ENCODE results near the gene CD163L1. TPM values are rescaled to one million over a fixed set of nuclear protein-coding genes. Genes with fewer than 3 reads are reported as not detected.

Gene CD163L1
- total and polyA plus RNA-seq, 9 of the 15 experiments (the other 6 are each of a cell fraction or from before 2014, with no cell fraction given) = 0.54 to 9.2 (median 2.0) TPM

GRCh38 chr12:7485095-7485494 lies 41.1 kb upstream of the CD163L1 start:
- intact Hi-C loops (cut with micrococcal nuclease) = no loop called here
- no peak for FAIRE-seq

More at GRCh38 chr12:7485095-7485494, 41.1 kb upstream of the CD163L1 start:
- no peaks in the 10 kb centered on the region for H3K9me1 ChIP-seq (ENCODE audit: control insufficient read depth, insufficient read depth, low read length)
- DNase-seq (ENCODE audit: extremely low read depth in 1 of 4, low spot score in 3 of 4) (no peak), ATAC-seq (no peak)
- H3K27me3 ChIP-seq (ENCODE audit: control insufficient read depth in 2 of 2, insufficient read depth in 2 of 2, low read length in 2 of 2) = peaks cover 0 to 8% of the 10 kb centered on the region in 2 experiments; a peak in 2 of 5 replicates
- no peaks in the 10 kb centered on the region for H3K4me1 ChIP-seq (replicated peaks in 1 of 2; ENCODE audit: control insufficient read depth in 2 of 2, insufficient read depth in 2 of 2, low read length in 2 of 2)
- ChIA-PET CTCF (ENCODE audit: low intra/inter-chr PET ratio) (no interaction called here), POLR2A (no interaction called here)
- H3K9ac ChIP-seq (ENCODE audit: insufficient read depth in 1 of 2, low read depth in 2 of 2, low read length in 2 of 2) = no peak overlapping the region
- no peak overlapping the region for H3K27ac ChIP-seq (ENCODE audit: extremely low read depth, low read depth, low read length)
- H2AFZ ChIP-seq (ENCODE audit: low read depth, low read length) = no peak overlapping the region
- no peaks in the 10 kb centered on the region for H3K79me2 ChIP-seq (ENCODE audit: control insufficient read depth, insufficient read depth, low read length)
- in situ Hi-C loops (cut with MboI) = no loop called here
- no peak overlapping the region for H3K4me2 ChIP-seq (ENCODE audit: insufficient read depth, low read length)
- no peaks in the 10 kb centered on the region for H3K36me3 ChIP-seq (ENCODE audit: control insufficient read depth, insufficient read depth, low read length)
- WGBS (ENCODE audit: insufficient coverage, low coverage, missing lambda C conversion rate) = 0% methylated on average over 4 of the region's 4 CpGs
- no peak for TF ChIP-seq MTA3 (IDR thresholded peaks at IDR 0.05; ENCODE audit: borderline replicate concordance)
- no peak for TF ChIP-seq NFE2L1 (tag; IDR thresholded peaks at IDR 0.05; ENCODE audit: borderline replicate concordance, low read depth)
- no peak for TF ChIP-seq FOXP4 (CRISPR knock-in tag; IDR thresholded peaks at IDR 0.05; ENCODE audit: borderline replicate concordance)
- TF ChIP-seq FOXK2 (conservative IDR thresholded peaks at IDR 0.05 in 1 of 2, IDR thresholded peaks at IDR 0.05 in 1 of 2; ENCODE audit: low read depth in 2 of 2) = no peak
- no peak for TF ChIP-seq SIRT6 (IDR thresholded peaks at IDR 0.05; ENCODE audit: low read depth, low read length)
- no peak for TF ChIP-seq IFI16 (CRISPR knock-in tag; IDR thresholded peaks at IDR 0.05)
- TF ChIP-seq NFYB (IDR thresholded peaks at IDR 0.05; ENCODE audit: extremely low read depth, insufficient read length) = no peak
- TF ChIP-seq ARID1B (IDR thresholded peaks at IDR 0.05) = no peak
- TF ChIP-seq ELF4 (CRISPR knock-in tag; IDR thresholded peaks at IDR 0.05) = no peak
- TF ChIP-seq RUNX1 (IDR thresholded peaks at IDR 0.05; ENCODE audit: low read depth) = no peak
- TF ChIP-seq TAF1 (IDR thresholded peaks at IDR 0.05; ENCODE audit: control insufficient read depth, extremely low read depth, insufficient read depth, low read length, severe bottlenecking) = no peak
- no peak for TF ChIP-seq NBN (IDR thresholded peaks at IDR 0.05; ENCODE audit: low read depth)
- TF ChIP-seq NFIC (IDR thresholded peaks at IDR 0.05) = no peak
- TF ChIP-seq ERF (CRISPR knock-in tag; IDR thresholded peaks at IDR 0.05) = no peak
- no peak overlapping the region for H3K4me3 ChIP-seq
- BruUV-seq (replicated peaks) = no TSS peak
- no peaks in the 10 kb centered on the region for H3K9me3 ChIP-seq (replicated peaks; ENCODE audit: control insufficient read depth, insufficient read depth, low read depth, low read length)
- H4K20me1 ChIP-seq (replicated peaks; ENCODE audit: control insufficient read depth, insufficient read depth, low read length) = no peaks in the 10 kb centered on the region

Measured in K562 (cell line).